Testis (tissue), 2 donors: ENCODE data around the gene SNX6.

Experiments
- CTCF ChIP-seq, 3 experiments: fragments of 450-650 bp in 2 of 3; fragments of 200-600 bp in 1 of 3; sonication (generic) in 1 of 3; IDR thresholded peaks; one replicate each; pipeline ENCODE4 v1.5.1; 2016 to 2019; ENCODE audit warnings: antibody characterized with exemption in 3 of 3, mild to moderate bottlenecking in 2 of 3, moderate library complexity in 1 of 3
- POLR2A ChIP-seq: fragments of 450-650 bp; IDR thresholded peaks from one replicate; pipeline ENCODE4 v1.6.1; 2017; ENCODE audit warnings: antibody characterized with exemption, mild to moderate bottlenecking, moderate library complexity

GRCh38 chr14:34678735-34679134 is 48.8 kb upstream of the SNX6 start:
- TF ChIP-seq POLR2A: no peak
- no peak for TF ChIP-seq CTCF (IDR thresholded peaks at IDR 0.05)
